HFF-Myc (cell line): ENCODE data around the gene RPS29.

Experiments
- DNase-seq: peaks from one replicate; pipeline ENCODE4 v3.0.0-alpha.2; 2011; ENCODE audit warnings: low read depth; ENCODE audit errors: extremely low read depth
- H3K4me3 ChIP-seq: replicated peaks from 2 replicates; pipeline ENCODE4 v1.5.1; 2011; ENCODE audit warnings: low read depth, mild to moderate bottlenecking, control low read depth, low read length
- CTCF ChIP-seq: IDR thresholded peaks from 2 replicates; pipeline ENCODE4 v1.5.1; 2012; ENCODE audit warnings: mild to moderate bottlenecking, low read depth, low read length, control low read depth; ENCODE audit errors: missing control alignments

Gene RPS29

GRCh38 chr14:49615776-49616175 lies 29.6 kb upstream of the RPS29 start:
- no peak for DNase-seq
- no peak overlapping the region for H3K4me3 ChIP-seq
- TF ChIP-seq CTCF = no peak

GRCh38 chr14:49614196-49614595 lies 28.0 kb upstream of the RPS29 start:
- DNase-seq = no peak
- TF ChIP-seq CTCF = no peak
- no peak overlapping the region for H3K4me3 ChIP-seq

- TF ChIP-seq CTCF = no peak
- no peak for DNase-seq
- no peak overlapping the region for H3K4me3 ChIP-seq
These were observed 26.5 kb upstream of the RPS29 start for GRCh38 chr14:49612671-49613070.

GRCh38 chr14:49612251-49612650 lies 26.1 kb upstream of the RPS29 start:
- no peak overlapping the region for H3K4me3 ChIP-seq
- no peak for DNase-seq
- no peak for TF ChIP-seq CTCF

GRCh38 chr14:49607583-49607982 lies 21.4 kb upstream of the RPS29 start:
- TF ChIP-seq CTCF = no peak

GRCh38 chr14:49598485-49599300 lies 12.5 kb upstream of the RPS29 start, which contains the start of gene LRR1:
Gene LRR1, plus strand, starts transcription at chr14:49598940. Its CDS starts 81 bp downstream, at chr14:49599021.
- H3K4me3 ChIP-seq = peak within 1 kb of the TSS; percentile 95
- no peak for TF ChIP-seq CTCF
- no peak for DNase-seq

More at GRCh38 chr14:49607583-49607982, 21.4 kb upstream of the RPS29 start:
- no peak for DNase-seq
- H3K4me3 ChIP-seq = no peak overlapping the region

GRCh38 chr14:49598189-49598484 lies 12.0 kb upstream of the RPS29 start:
- peak overlapping the region; percentile 95 for H3K4me3 ChIP-seq
- no peak for DNase-seq
- TF ChIP-seq CTCF = no peak
